Effector memory CD4-positive, alpha-beta T cell (primary cell): ENCODE measurements around the gene PRIMA1.

Experiments used
- DNase-seq, 3 donors: peaks; one replicate each; pipeline ENCODE4 v3.0.0-alpha.2; 2020
- H3K27ac ChIP-seq: 2 replicates; pipeline ENCODE4 v1.7.0; 2013; ENCODE audit warnings: mild to moderate bottlenecking, low read length, moderate library complexity; ENCODE audit not compliant: insufficient read depth, poor library complexity, severe bottlenecking
- H3K27me3 ChIP-seq: replicated peaks from 2 replicates; pipeline ENCODE4 v1.7.0; 2013; ENCODE audit warnings: mild to moderate bottlenecking, low read length; ENCODE audit not compliant: insufficient read depth, control insufficient read depth, poor library complexity, severe bottlenecking
- H3K36me3 ChIP-seq: 2 replicates; pipeline ENCODE4 v1.7.0; 2013; ENCODE audit warnings: mild to moderate bottlenecking, low read length, moderate library complexity; ENCODE audit not compliant: control insufficient read depth, insufficient read depth
- H3K4me1 ChIP-seq: 2 replicates; pipeline ENCODE4 v1.7.0; 2013; ENCODE audit warnings: low read length, mild to moderate bottlenecking; ENCODE audit not compliant: control insufficient read depth, insufficient read depth, poor library complexity, severe bottlenecking
- H3K4me3 ChIP-seq: 2 replicates; pipeline ENCODE4 v1.7.0; 2013; ENCODE audit warnings: low read length, low read depth, mild to moderate bottlenecking; ENCODE audit not compliant: insufficient read depth, poor library complexity, severe bottlenecking
- H3K9me3 ChIP-seq: 2 replicates; pipeline ENCODE4 v1.7.0; 2013; ENCODE audit warnings: mild to moderate bottlenecking, low read length, moderate library complexity; ENCODE audit not compliant: control insufficient read depth

The PRIMA1 gene

GRCh38 chr14:93734086-93734822 lies 54.0 kb downstream of the PRIMA1 start:
- no peak for DNase-seq
- Histone ChIP-seq H3K4me3 (no peak overlapping the region), H3K9me3 (no peaks in the 10 kb centered on the region), H3K27me3 (no peaks in the 10 kb centered on the region), H3K27ac (no peak overlapping the region), H3K4me1 (no peaks in the 10 kb centered on the region), H3K36me3 (no peaks in the 10 kb centered on the region)

- no peaks in the 10 kb centered on the region for H3K36me3 ChIP-seq
- H3K27ac ChIP-seq, result no peak overlapping the region
- no peak overlapping the region for H3K4me3 ChIP-seq
- no peaks in the 10 kb centered on the region for H3K9me3 ChIP-seq
- H3K4me1 ChIP-seq, result no peaks in the 10 kb centered on the region
- DNase-seq, result no peak
- H3K27me3 ChIP-seq, result no peaks in the 10 kb centered on the region
These were observed 54.7 kb downstream of the PRIMA1 start for GRCh38 chr14:93733631-93734030.

- H3K4me1 ChIP-seq, result no peaks in the 10 kb centered on the region
- DNase-seq, result no peak
- H3K27me3 ChIP-seq, result no peaks in the 10 kb centered on the region
- no peaks in the 10 kb centered on the region for H3K9me3 ChIP-seq
- H3K27ac ChIP-seq, result no peak overlapping the region
- H3K36me3 ChIP-seq, result no peaks in the 10 kb centered on the region
- H3K4me3 ChIP-seq, result no peak overlapping the region
These were observed 55.1 kb downstream of the PRIMA1 start for GRCh38 chr14:93733231-93733630.

- H3K36me3 ChIP-seq, result no peaks in the 10 kb centered on the region
- H3K4me3 ChIP-seq, result no peak overlapping the region
- H3K27ac ChIP-seq, result no peak overlapping the region
- H3K9me3 ChIP-seq, result no peaks in the 10 kb centered on the region
- no peak for DNase-seq
- H3K27me3 ChIP-seq, result no peaks in the 10 kb centered on the region
- H3K4me1 ChIP-seq, result no peaks in the 10 kb centered on the region
These were observed 55.8 kb downstream of the PRIMA1 start for GRCh38 chr14:93732524-93732923.

GRCh38 chr14:93731753-93732152 lies 56.5 kb downstream of the PRIMA1 start:
- Histone ChIP-seq H3K27me3 (no peaks in the 10 kb centered on the region), H3K4me1 (no peaks in the 10 kb centered on the region), H3K4me3 (no peak overlapping the region), H3K27ac (no peak overlapping the region), H3K9me3 (no peaks in the 10 kb centered on the region), H3K36me3 (no peaks in the 10 kb centered on the region)
- no peak for DNase-seq

GRCh38 chr14:93729993-93730392 lies 58.3 kb downstream of the PRIMA1 start:
- H3K9me3 ChIP-seq, result no peaks in the 10 kb centered on the region
- no peaks in the 10 kb centered on the region for H3K36me3 ChIP-seq
- H3K4me3 ChIP-seq, result no peak overlapping the region
- no peak overlapping the region for H3K27ac ChIP-seq
- no peaks in the 10 kb centered on the region for H3K27me3 ChIP-seq
- no peaks in the 10 kb centered on the region for H3K4me1 ChIP-seq
- DNase-seq, result no peak

- no peaks in the 10 kb centered on the region for H3K36me3 ChIP-seq
- no peak overlapping the region for H3K4me3 ChIP-seq
- H3K4me1 ChIP-seq, result no peaks in the 10 kb centered on the region
- no peak for DNase-seq
- no peak overlapping the region for H3K27ac ChIP-seq
- no peaks in the 10 kb centered on the region for H3K27me3 ChIP-seq
- no peaks in the 10 kb centered on the region for H3K9me3 ChIP-seq
These were observed 59.7 kb downstream of the PRIMA1 start for GRCh38 chr14:93728651-93729016.

- Histone ChIP-seq H3K27ac (no peak overlapping the region), H3K36me3 (no peaks in the 10 kb centered on the region), H3K4me1 (no peaks in the 10 kb centered on the region), H3K9me3 (no peaks in the 10 kb centered on the region), H3K4me3 (no peak overlapping the region), H3K27me3 (no peaks in the 10 kb centered on the region)
- DNase-seq, result no peak
These were observed 60.2 kb downstream of the PRIMA1 start for GRCh38 chr14:93727917-93728650.

GRCh38 chr14:93727039-93727740 lies 61.1 kb downstream of the PRIMA1 start:
- no peaks in the 10 kb centered on the region for H3K9me3 ChIP-seq
- DNase-seq, result no peak
- no peak overlapping the region for H3K4me3 ChIP-seq
- no peaks in the 10 kb centered on the region for H3K4me1 ChIP-seq
- H3K27ac ChIP-seq, result no peak overlapping the region
- no peaks in the 10 kb centered on the region for H3K27me3 ChIP-seq
- no peaks in the 10 kb centered on the region for H3K36me3 ChIP-seq

GRCh38 chr14:93725993-93726392 lies 62.3 kb downstream of the PRIMA1 start:
- no peak overlapping the region for H3K4me3 ChIP-seq
- no peaks in the 10 kb centered on the region for H3K36me3 ChIP-seq
- no peaks in the 10 kb centered on the region for H3K9me3 ChIP-seq
- H3K27ac ChIP-seq, result no peak overlapping the region
- no peaks in the 10 kb centered on the region for H3K27me3 ChIP-seq
- DNase-seq, result no peak
- H3K4me1 ChIP-seq, result no peaks in the 10 kb centered on the region
